Testis (tissue), 3 donors: ENCODE measurements around the gene GPR137. TPM values are rescaled to one million over a fixed set of nuclear protein-coding genes. Genes with fewer than 3 reads are reported as not detected.
"Not testable (repeated sequence)": the region's sequence is repeated elsewhere in the genome, so short reads cannot be mapped to it uniquely, and the experiment has no call there.

ENCODE experiments used
- DNase-seq: peaks from one replicate; pipeline ENCODE4 v3.0.0-alpha.2; 2019
- H3K27ac ChIP-seq, 2 donors: fragments of 200-600 bp; sonication (generic); one replicate each; pipeline ENCODE4 v1.5.1; 2019
- H3K27me3 ChIP-seq: fragments of 200-600 bp; sonication (generic); one replicate; pipeline ENCODE4 v1.5.1; 2019
- H3K36me3 ChIP-seq: fragments of 200-600 bp; sonication (generic); one replicate; pipeline ENCODE4 v1.5.1; 2017; ENCODE audit warnings: low read depth; ENCODE audit errors: missing control alignments
- H3K4me1 ChIP-seq: fragments of 200-600 bp; sonication (generic); one replicate; pipeline ENCODE4 v1.5.1; 2019
- H3K4me3 ChIP-seq, 2 donors: fragments of 200-600 bp; sonication (generic); one replicate each; pipeline ENCODE4 v1.5.1; 2017 to 2019
- H3K9me3 ChIP-seq: fragments of 200-600 bp; sonication (generic); one replicate; pipeline ENCODE4 v1.5.1; 2017
- POLR2A ChIP-seq: fragments of 450-650 bp; IDR thresholded peaks from one replicate; pipeline ENCODE4 v1.6.1; 2017; ENCODE audit warnings: antibody characterized with exemption, mild to moderate bottlenecking, moderate library complexity
- WGBS, 2 donors: methylation state at CpG; one replicate each; pipeline ENCODE4 v1.1.5; 2018; 5-methylcytosine and 5-hydroxymethylcytosine counted together
- intact Hi-C: fragments of 100-400 bp; cut with DNase I; formaldehyde crosslinking; loops from one replicate; pipeline ENCODE4 v1.15.1; 2023; ENCODE audit warnings: low total_unique reads
- polyA plus RNA-seq: library from polyadenylated mRNA; stranded (reverse); fragments of 350-450 nt; fragmentation: Illumina TruSeq; extraction: RNeasy Lipid Tissue Mini Kit (QIAGEN cat#74804); gene quantifications from one replicate; pipeline ENCODE4 v1.2.3, GENCODE V29; 2014; ENCODE audit warnings: low read depth, low replicate concordance; ENCODE audit not compliant: insufficient read depth
- total RNA-seq, 2 donors: library from RNA; depleted of rRNA; stranded (reverse); fragments of >200 nt; gene quantifications; one replicate each; pipeline ENCODE4 v1.2.3, GENCODE V29; 2016
- TF ChIP-seq, protein P1 (sequence below), 3 experiments: fragments of 450-650 bp in 2 of 3; fragments of 200-600 bp in 1 of 3; sonication (generic) in 1 of 3; IDR thresholded peaks; one replicate each; pipeline ENCODE4 v1.5.1; 2016 to 2019; ENCODE audit warnings: antibody characterized with exemption in 3 of 3, mild to moderate bottlenecking in 2 of 3, moderate library complexity in 1 of 3

GPR137 gene
- total and polyA plus RNA-seq, 3 donors from 2014 or later = 204 to 390 (median 230) TPM

DNA sequence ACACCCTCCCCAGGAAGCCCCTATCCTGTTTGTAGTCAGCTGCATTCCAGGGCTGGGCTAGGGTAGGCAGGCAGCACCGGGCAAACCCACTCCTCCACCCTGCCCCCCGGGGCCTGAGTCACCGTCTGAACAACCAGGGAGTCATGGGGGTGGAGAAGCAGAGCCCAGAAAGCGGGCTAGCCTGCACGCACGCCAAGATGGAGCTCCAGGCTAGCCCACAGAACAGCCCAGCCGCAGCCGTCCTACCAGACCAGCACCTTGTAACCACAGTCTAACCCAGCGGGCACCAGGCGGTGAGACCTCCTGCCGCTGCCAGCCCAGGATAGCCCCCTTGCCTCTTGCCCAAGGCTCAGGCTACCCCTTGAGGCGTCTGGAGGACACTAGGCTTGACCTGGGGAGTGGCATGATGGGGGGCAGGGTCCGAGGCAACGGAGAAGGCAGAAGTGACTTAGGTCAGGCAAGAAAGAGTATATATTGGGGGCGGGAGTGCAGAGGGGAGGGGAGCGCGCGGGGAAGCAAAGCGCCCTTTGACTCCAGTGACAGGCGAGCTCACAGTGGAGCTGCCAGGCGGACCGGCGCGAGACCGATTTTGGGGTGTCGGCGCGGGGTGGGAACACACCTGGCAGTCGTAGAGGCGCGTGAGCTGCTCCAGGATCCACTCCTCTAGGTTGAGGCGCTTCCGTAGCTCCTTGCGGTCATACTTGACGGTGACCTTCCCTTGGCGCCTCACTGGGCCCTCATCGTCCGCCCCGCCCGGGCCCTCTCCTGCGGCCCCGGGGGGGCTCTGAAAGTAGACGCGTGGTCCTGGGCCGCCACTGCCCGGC is 39.6 kb upstream of the GPR137 start:
- WGBS, 2 donors = 2 to 3% methylated on average over 24 to 46 of the region's 46 CpGs
- Histone ChIP-seq H3K27ac (peak overlapping the region; percentile 24 to 75), H3K27me3 (no peaks in the 10 kb centered on the region), H3K36me3 (no peaks in the 10 kb centered on the region), H3K4me1 (peaks cover 45% of the 10 kb centered on the region), H3K4me3 (peak overlapping the region; percentile 47 to 60), H3K9me3 (no peaks in the 10 kb centered on the region)
- peak; percentile 50 for DNase-seq
- TF ChIP-seq POLR2A = no peak
- TF ChIP-seq, protein P1, sequence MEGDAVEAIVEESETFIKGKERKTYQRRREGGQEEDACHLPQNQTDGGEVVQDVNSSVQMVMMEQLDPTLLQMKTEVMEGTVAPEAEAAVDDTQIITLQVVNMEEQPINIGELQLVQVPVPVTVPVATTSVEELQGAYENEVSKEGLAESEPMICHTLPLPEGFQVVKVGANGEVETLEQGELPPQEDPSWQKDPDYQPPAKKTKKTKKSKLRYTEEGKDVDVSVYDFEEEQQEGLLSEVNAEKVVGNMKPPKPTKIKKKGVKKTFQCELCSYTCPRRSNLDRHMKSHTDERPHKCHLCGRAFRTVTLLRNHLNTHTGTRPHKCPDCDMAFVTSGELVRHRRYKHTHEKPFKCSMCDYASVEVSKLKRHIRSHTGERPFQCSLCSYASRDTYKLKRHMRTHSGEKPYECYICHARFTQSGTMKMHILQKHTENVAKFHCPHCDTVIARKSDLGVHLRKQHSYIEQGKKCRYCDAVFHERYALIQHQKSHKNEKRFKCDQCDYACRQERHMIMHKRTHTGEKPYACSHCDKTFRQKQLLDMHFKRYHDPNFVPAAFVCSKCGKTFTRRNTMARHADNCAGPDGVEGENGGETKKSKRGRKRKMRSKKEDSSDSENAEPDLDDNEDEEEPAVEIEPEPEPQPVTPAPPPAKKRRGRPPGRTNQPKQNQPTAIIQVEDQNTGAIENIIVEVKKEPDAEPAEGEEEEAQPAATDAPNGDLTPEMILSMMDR (IDR thresholded peaks at IDR 0.05) = no peak
- intact Hi-C loops = no loop called here

DNA sequence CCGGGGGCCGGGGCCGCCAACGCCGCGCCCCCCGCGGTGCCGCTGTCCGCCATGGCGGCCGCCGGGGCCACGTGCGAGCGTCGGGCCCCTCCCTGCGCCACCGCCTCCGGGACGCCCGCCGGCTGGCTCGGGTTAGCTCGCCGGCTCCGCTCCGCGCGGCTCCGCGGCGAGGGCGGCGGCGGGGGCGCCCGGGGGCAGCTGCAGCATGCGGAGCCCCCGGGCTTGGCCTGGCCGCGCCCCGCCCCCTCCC is 39.1 kb upstream of the GPR137 start:
- Histone ChIP-seq H3K4me3 (peak overlapping the region; percentile 47 to 60), H3K27ac (peak overlapping the region in 1 of 2 donors; percentile 68), H3K4me1 (peaks cover 45% of the 10 kb centered on the region)
- H3K27me3 ChIP-seq, H3K9me3 ChIP-seq, intact Hi-C loops, H3K36me3 ChIP-seq, DNase-seq: not testable (repeated sequence)
- 1% methylated on average over 26 of the region's 43 CpGs; no CpG with 5 or more reads in 1 of the 2 donors for WGBS, 2 donors

DNA sequence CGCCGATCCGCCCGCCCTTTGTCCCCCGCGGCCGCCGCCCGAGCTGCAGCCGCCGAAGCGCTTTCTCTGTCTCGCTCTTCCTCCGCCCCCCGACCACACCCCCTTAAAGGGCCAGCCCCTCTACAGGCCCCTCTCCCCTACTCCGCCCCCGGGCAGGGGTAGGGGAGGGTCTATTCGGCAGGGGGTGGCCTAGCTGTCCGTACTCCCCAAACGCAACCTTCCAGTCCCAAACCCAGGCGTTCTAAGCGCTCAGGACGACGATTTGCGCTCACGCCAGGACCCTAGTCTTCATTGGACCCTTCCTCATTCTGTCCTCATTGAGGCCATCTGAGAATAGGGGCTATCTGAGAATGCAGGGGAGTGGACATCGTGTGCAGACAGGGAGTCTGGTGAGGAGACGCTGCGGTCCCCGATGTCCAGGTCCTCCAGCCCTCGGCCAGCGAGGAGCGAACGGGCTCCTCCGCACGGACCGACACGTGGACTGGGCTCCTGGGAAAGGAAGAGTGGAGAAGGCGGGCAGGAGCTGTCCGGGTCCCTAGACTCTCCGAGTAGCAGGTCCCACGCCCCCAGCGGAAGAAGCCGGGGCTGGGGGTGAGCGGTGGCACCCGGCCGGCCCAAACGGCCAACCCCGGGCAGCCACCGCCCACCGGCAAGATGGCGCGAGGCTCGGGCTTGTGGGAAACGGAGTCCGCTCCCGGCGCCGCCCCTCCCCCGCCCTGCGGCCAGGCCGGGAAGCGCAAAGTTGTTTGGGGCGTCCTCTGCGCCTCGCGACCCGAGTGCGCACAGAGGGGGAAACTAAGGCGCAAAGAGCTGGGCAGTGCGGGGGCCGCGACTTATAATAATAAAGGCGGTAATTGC is 38.5 kb upstream of the GPR137 start, which contains the start of gene PPP1R14B:
TSS of gene PPP1R14B (minus strand) at position 73 of the 858 bp plus-strand sequence. CDS start 270 bp downstream, outside the sequence.
- peak; percentile 87 for DNase-seq
- peak within 1 kb of the TSS; percentile 47 to 80 for H3K4me3 ChIP-seq
- H3K27me3 ChIP-seq = no peaks in the 10 kb centered on the region
- H3K9me3 ChIP-seq = no peaks in the 10 kb centered on the region
- peak within 1 kb of the TSS; percentile 75 for H3K27ac ChIP-seq
- no peaks in the 10 kb centered on the region for H3K36me3 ChIP-seq
- intact Hi-C loops = no loop called here
- peaks cover 47% of the 10 kb centered on the region for H3K4me1 ChIP-seq
- TF ChIP-seq POLR2A = no peak
- TF ChIP-seq, protein P1 (IDR thresholded peaks at IDR 0.05) = peak in 2 of 3 experiments; percentile 20 to 33
- WGBS, 2 donors = 0 to 1% methylated on average over 34 to 53 of the region's 74 CpGs

DNA sequence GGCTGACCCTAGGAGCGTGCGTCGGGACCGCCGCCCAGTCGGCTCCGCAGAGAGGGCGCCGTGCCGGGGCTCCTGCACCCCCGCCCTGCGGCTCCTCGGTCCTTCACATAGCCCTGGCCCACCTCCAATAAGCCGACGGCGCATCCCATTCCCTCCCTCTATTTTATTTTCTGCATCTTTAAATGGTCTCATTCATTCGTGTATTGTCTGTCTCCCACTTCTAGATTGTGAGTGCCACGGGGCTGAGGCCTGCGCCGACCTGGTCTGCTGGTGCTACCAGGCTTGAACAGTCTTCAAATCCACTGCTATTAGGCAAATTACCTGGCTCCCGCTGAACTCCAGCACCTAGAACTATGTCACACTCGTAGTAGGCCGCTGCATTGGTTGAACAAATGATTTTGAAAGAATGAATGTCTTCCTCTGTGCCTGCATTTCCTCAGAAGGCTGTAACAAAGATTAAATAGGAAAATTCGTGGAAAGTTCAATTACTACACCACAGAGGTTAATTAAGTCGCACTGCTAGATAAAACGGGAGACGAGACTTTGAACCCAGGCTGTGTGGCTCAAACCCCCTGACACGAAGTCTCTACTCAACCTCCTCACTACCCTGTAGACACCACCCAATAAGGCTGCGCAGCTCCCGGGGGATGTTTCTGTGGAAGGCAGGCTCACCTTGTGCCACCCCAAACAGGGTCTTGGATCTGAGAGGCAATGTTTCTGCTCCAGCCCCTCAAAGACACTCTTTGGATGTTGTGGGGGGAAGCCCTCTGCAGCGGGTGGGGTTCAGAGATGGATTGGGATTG is 37.7 kb upstream of the GPR137 start:
- peak overlapping the region; percentile 47 to 80 for H3K4me3 ChIP-seq
- H3K27ac ChIP-seq = peak overlapping the region; percentile 68 to 75
- peaks cover 47% of the 10 kb centered on the region for H3K4me1 ChIP-seq
- H3K36me3 ChIP-seq = no peaks in the 10 kb centered on the region
- no peaks in the 10 kb centered on the region for H3K9me3 ChIP-seq
- no peak for TF ChIP-seq POLR2A
- TF ChIP-seq, protein P1 (IDR thresholded peaks at IDR 0.05) = no peak
- WGBS, 2 donors = 28 to 29% methylated on average over 23 to 31 of the region's 31 CpGs
- intact Hi-C loops = no loop called here
- H3K27me3 ChIP-seq = no peaks in the 10 kb centered on the region
- peak; percentile 58 for DNase-seq
